GM10847 (cell line): Measurements from ENCODE around the gene ROM1.

Experiments used
- POLR2A ChIP-seq: IDR thresholded peaks from 2 replicates; pipeline ENCODE4 v1.6.1; 2011; ENCODE audit not compliant: insufficient read length; ENCODE audit errors: extremely low read depth

The ROM1 gene

GRCh38 chr11:62654297-62654696, 41.2 kb downstream of the ROM1 start:
- no peak for TF ChIP-seq POLR2A

- no peak for TF ChIP-seq POLR2A
These were observed 43.9 kb downstream of the ROM1 start for GRCh38 chr11:62656796-62657429.

- TF ChIP-seq POLR2A: no peak
These were observed 51.5 kb downstream of the ROM1 start for GRCh38 chr11:62664405-62665074.
